Activated CD4-positive, alpha-beta T cell treated with anti-CD3 and anti-CD28 coated beads, Interleukin-2, amount 50 U/mL, for 4 hours (primary cell): ENCODE results near the gene ILDR2.
"Not testable (repeated sequence)": the region's sequence is repeated elsewhere in the genome, so short reads cannot be mapped to it uniquely, and the experiment has no call there.

Source experiments
- DNase-seq, 2 experiments: peaks; one replicate each; pipeline ENCODE4 v3.0.0-alpha.2; 2020

ILDR2 gene

DNA sequence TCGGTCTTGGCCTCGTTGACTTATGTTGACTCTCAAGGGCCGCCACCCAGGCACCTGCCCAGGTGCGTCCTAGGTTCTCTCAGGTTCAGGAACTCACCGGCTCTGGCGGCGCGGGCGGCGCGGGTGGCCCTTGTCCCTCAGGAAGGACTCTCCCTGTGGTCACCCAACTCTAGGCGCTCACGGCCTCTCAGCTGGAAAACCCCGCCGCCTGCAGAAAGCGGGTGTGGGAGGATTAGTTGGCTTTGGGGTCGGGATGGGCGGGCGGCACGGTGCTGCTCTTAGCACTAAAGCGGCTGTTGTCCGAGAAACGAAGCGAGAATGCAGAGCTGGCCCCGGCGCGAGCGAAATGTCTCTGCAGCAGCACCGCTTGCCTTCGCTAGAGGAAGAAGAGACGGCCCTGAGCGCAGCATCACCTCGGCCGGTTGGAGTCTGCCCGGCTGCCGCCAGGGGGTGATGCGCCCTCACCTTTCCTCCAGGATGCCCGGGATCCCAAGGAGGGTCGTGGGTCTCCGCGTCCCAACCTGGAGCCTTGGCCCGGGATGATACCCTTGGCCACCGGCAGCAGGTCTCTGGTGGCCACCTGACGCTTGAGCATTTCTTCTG lies 91.2 kb downstream of the ILDR2 start:
- DNase-seq, result peak; percentile 2

DNA sequence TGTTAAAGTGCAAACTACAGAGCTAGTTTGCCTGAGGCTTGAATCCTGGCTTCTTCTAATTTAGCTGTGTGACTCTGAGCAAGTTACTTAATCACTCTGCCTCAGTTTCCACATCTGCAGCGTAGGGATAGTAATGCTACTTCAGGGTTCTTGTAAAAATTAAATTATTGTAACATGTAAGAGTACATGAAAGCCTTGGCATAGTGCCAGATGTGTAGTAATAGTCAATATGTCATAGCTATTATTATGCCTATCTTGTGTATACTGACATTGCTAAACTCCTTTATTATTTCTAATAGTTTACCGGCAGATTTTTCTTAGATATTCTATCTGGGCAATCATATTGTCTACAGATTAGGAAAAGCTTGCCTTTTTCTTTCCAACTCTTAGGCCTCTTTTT lies 92.4 kb downstream of the ILDR2 start:
- no peak for DNase-seq

DNA sequence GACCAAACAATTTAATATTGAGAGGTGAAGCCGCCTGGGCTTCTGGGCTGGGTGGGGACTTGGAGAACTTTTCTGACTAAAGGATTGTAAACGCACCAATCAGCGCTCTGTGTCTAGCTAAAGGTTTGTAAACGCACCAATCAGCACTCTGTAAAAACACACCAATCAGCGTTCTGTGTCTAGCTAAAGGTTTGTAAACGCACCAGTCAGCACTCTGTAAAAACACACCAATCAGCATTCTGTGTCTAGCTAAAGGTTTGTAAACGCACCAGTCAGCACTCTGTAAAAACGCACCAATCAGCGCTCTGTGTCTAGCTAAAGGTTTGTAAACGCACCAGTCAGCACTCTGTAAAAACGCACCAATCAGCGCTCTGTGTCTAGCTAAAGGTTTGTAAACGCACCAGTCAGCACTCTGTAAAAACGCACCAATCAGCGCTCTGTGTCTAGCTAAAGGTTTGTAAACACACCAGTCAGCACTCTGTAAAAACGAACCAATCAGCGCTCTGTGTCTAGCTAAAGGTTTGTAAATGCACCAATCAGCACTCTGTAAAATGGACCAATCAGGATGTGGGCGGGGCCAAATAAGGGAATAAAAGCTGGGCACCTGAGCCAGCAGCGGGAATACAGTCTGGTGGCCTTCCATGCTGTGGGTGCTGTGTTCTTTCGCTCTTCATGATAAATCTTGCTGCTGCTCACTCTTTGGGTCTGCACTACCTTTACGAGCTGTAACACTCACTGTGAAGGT lies 97.0 kb downstream of the ILDR2 start:
- not testable (repeated sequence) for DNase-seq

DNA sequence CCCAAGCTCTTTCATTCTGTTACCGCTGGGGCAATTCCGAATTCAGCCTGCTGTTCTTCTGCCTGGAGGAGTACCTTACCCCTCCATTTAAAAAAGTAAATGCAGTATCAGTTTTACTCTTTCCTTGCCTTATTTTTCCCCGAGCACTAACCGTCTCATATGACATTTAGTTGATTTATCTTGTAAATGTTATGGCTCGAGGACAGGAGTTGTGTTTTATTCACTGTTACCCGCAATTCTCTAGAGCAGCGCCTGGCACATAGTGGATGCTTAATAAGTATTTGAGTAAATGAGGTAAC lies 98.9 kb downstream of the ILDR2 start:
- no peak for DNase-seq

DNA sequence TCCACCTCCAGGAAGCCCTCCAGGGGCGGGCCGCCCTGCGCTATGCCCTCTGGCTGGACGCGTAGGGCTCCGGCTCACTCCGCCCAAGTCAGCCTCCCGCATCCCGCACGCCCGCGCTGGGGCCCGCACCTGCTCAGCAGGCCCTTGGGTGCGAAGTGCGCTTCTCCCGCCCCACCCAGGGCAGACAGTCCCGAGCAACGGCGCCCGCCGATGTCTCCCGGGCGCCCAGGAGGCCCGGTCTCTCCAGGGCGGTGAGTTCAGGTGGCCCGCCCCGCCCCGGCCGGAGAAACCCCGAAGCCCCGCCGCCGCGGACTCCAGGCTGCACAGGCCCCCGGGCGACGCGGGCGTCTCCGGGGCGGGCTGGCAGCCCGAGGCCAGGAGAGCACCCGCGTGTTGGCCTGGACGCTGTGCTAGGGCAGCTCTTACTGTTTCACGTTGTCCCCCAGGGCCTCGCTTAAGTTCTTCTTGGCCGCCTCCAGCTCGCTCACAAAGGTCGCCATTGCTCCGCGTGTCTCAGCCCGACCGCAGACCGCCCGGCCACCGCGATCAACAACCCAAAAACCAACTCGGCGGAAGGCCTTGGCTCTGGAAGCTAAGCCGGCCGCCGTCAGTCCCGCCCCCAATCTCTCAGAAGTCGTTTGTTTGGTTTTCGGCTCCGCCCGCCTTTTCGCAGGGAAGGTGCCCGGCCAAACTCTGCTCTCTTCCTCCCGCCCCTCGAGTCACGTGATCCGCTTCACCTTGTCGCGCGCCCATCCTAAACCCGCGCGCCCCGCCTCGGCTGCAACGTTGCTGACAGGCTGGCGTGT lies 99.4 kb downstream of the ILDR2 start, which contains the start of gene TADA1:
Gene TADA1, minus strand, starts transcription at position 531 of the 806 bp plus-strand sequence. Its CDS starts 31 bp downstream, at position 500.
- peak; percentile 99 for DNase-seq

DNA sequence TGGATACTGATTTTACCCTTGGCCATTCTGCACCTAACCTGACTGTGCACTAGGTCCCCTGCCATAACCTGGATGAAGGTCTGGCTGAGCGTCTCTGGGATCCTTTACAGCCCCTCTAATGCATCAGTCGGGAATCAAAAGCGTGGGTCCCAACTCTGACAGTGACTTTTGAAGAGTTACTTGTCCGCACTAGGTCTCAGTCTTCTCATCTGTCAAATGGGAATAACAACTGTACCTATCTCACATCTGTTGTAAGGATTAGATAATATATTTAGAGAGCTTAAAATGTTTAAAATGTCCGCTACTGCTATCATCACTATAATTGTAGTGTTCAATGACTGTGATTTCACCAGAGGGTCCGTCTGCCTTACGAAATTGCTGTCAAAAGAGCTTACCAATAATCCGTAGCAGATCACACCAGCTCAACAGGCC lies 100.0 kb downstream of the ILDR2 start:
- no peak for DNase-seq

DNA sequence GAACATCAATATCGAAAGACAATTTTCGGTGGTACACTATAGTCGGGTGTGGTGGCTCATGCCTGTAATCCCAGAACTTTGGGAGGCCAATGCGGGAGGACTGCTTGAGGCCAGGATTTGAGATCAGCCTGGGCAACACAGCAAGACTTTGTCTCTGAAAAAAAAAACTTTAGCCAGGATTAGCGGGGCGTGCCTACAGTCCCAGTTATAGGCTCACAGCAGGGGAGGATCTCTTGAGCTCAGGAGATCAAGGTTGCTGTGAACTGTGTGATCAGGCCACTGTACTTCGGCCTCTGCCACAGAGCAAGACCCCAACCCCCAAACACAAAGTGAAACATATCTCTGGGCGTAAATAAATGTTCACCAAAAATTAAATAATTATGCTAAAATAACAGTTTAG lies 100.9 kb downstream of the ILDR2 start:
- no peak for DNase-seq

DNA sequence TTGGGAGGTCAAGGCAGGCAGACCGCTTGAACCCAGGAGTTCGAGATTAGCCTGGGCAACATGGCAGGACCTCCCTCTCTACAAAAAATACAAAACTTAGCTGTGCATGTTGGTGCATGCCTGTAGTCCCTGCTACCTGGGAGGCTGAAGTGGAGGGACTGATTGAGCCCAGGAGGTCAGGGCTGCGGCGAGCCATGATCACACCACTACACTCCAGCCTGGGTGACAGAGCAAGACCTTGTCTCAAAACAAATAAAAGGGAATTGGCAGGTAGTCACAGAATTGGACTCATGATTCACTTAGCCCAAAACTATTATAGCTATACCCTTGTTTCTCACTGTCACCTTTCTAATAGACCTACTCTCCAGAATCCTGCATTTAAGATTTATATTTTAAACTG lies 104.8 kb downstream of the ILDR2 start:
- no peak for DNase-seq

DNA sequence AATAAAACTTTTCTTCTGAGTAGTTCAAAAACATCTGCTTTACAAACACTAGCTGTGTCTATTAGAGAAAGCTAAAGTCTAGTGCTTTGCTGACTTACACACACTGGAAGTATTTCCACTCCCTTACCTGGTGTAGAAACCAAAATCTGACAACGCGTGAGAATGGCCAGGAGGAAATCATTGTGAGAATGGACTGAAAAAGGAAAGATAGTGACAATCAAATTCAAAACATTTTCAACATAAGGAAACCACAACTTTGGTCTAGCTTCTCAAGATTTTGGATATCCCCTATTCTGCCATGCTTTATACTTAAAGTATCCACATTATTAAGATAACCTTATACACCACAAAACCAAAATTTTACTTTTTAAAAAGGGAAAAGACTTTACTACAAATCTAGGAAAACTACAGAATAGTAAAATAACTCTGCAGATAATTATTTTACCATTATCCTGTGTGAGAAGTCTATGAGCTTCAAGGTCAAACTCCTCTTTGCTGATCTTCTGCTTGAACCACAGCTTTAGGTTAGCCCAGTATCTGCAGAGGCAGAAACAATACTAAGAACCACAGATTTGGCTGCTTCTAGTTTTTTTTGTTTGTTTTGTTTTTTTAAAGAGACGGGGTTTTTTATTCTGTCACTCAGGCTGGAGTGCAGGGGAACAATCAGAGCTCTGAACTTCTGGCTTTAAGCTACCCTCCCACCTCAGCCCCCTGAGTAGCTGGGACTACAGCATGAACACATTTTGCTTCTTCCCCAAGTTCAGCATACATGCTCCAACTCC lies 105.8 kb downstream of the ILDR2 start:
- DNase-seq, result no peak

DNA sequence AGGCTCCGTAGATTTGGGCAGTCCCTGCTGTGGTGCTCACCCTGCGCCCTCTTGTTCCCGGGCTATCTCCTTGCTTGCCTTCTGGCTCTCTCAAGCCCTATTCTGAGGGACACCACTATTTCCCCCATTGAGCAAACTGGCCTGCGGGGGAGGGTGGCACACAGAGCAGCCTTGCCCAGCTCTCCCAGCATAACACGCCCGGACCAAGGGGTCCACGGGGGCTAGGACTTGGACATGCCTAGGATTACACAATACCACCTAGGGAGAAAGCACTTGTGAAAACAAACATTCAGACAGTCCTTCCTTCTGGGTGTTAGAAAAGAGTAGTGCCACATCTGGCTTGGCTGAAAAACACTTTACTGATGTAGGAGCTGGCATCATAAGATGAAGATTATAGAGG lies 106.7 kb downstream of the ILDR2 start:
- no peak for DNase-seq

DNA sequence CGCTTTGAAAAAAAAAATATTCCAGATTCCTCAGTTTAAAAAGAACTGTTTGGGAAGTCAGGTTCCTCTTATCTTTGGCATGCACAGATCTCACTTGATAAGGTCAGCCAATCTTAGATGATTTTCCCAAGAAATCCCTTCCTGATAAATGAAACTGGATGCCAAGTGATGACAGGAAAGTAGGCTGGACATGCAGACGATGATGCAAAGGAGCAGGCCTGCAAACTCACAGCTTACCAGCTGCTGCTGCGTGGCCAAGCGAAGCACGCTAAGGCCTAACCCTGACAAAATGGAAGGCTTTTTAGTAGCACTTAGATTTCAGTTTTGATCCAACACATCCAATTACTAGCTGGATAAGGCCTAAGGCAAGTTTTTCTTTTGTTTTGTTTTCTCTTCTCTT lies 109.4 kb downstream of the ILDR2 start:
- DNase-seq, result no peak

DNA sequence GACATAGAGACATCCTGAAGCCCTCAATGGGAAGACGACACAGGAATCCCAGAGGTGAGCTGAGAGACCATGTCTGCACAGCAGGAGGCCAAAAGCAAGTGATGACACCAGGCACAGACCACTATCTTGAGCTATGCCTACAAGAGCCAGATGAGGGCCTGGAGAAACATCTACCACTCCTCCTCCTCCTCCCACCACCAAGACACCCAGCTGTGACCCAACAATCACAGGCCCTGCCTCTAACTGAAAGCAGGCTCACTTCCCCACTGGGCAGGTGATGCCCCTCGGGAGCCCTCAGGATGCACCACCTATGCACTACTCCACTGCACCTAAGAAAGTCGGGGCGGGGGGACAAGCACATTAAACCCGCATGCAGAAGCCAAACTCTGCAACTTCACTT lies 115.7 kb downstream of the ILDR2 start:
- no peak for DNase-seq

DNA sequence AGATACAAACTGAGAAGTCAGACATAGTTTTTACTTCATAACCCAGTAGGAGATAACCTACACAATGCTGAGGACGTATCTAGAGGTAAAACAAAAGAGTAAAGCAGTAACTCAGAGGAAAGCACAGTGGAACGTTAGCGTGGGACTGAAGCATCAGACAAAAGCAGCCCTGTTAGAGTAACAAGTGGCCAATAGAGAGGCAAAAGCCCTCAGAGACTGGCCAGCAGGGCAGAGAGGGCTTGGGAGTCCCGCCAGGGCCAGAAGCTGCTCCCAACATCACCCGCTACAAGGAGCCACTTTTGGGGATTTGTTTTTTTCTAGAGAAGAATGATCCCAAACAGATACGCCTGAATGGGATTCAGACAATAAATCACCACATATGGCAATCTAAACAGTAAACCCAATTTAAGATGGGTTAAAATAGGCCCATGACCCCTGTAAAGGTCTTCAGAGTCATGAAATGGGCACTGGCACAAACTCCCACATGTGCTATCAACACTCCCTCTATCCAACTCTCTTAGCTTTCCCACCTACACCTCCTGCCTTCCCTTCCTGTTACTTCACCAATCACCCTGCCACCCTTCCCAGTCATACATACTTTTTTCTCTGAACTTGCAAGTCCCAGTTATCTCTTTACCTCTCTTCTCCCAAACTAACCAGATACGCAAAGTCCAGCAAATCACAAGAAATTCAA lies 116.5 kb downstream of the ILDR2 start:
- DNase-seq, result no peak
